Glutamatergic neuron (in vitro differentiated cells): ENCODE measurements around the gene SDHAF3. TPM values are rescaled to one million over a fixed set of nuclear protein-coding genes. Genes with fewer than 3 reads are reported as not detected.

Source experiments
- DNase-seq: peaks from one replicate; pipeline ENCODE4 v3.0.0; 2022
- H3K27ac Mint-ChIP-seq: one replicate; pipeline ENCODE4 v1.8.0; 2020; ENCODE audit warnings: mild to moderate bottlenecking, mixed read lengths, inconsistent platforms; ENCODE audit not compliant: unreplicated experiment
- H3K27me3 Mint-ChIP-seq: one replicate; pipeline ENCODE4 v1.8.0; 2020; ENCODE audit warnings: mild to moderate bottlenecking, moderate library complexity, mixed read lengths, inconsistent platforms; ENCODE audit not compliant: unreplicated experiment
- H3K36me3 Mint-ChIP-seq: one replicate; pipeline ENCODE4 v1.8.0; 2020; ENCODE audit warnings: mild to moderate bottlenecking, mixed read lengths, inconsistent platforms; ENCODE audit not compliant: unreplicated experiment
- H3K4me1 Mint-ChIP-seq: one replicate; pipeline ENCODE4 v1.8.0; 2020; ENCODE audit warnings: mild to moderate bottlenecking, low read depth, mixed read lengths, inconsistent platforms; ENCODE audit not compliant: unreplicated experiment
- H3K4me3 Mint-ChIP-seq: one replicate; pipeline ENCODE4 v1.8.0; 2020; ENCODE audit warnings: mild to moderate bottlenecking, mixed read lengths, inconsistent platforms; ENCODE audit not compliant: unreplicated experiment
- H3K9me3 Mint-ChIP-seq: one replicate; pipeline ENCODE4 v1.8.0; 2020; ENCODE audit warnings: mild to moderate bottlenecking, moderate library complexity, mixed read lengths, inconsistent platforms; ENCODE audit not compliant: unreplicated experiment
- CTCF ChIP-seq: fragments of 200-600 bp; sonication (generic); IDR thresholded peaks from one replicate; pipeline ENCODE4 v1.5.0; 2021; ENCODE audit not compliant: partially characterized antibody, unreplicated experiment
- total RNA-seq: library from RNA; stranded (reverse); fragmentation: NEBNext Ultra II Directional; extraction: Animal tissue kit (Norgen Biotek cat#: 25700); gene quantifications from one replicate; pipeline ENCODE4 v1.2.1, GENCODE V29; 2021; ENCODE audit not compliant: unreplicated experiment

The SDHAF3 gene
- total RNA-seq, 1 donor from 2014 or later: 10.1 TPM

- Mint-ChIP-seq H3K9me3 (no peaks in the 10 kb centered on the region), H3K27ac (peak overlapping the region; percentile 92), H3K36me3 (peaks cover 13% of the 10 kb centered on the region), H3K4me1 (peaks cover 5% of the 10 kb centered on the region), H3K4me3 (peak overlapping the region; percentile 40), H3K27me3 (no peaks in the 10 kb centered on the region)
- no peak for TF ChIP-seq CTCF
- DNase-seq: peak; percentile 75
These were observed 9.1 kb downstream of the SDHAF3 start for GRCh38 chr7:97126483-97127171.

- H3K4me1 Mint-ChIP-seq: peaks cover 5% of the 10 kb centered on the region
- no peak overlapping the region for H3K27ac Mint-ChIP-seq
- TF ChIP-seq CTCF: no peak
These were observed 11.2 kb downstream of the SDHAF3 start for GRCh38 chr7:97128736-97129135.

GRCh38 chr7:97130417-97131139 is 13.1 kb downstream of the SDHAF3 start:
- TF ChIP-seq CTCF: no peak
- no peak overlapping the region for H3K4me3 Mint-ChIP-seq
- peak; percentile 15 for DNase-seq
- H3K36me3 Mint-ChIP-seq: peaks cover 1% of the 10 kb centered on the region
- H3K4me1 Mint-ChIP-seq: peaks cover 5% of the 10 kb centered on the region
- no peaks in the 10 kb centered on the region for H3K27me3 Mint-ChIP-seq
- no peaks in the 10 kb centered on the region for H3K9me3 Mint-ChIP-seq
- no peak overlapping the region for H3K27ac Mint-ChIP-seq

More at GRCh38 chr7:97128736-97129135, 11.2 kb downstream of the SDHAF3 start:
- Mint-ChIP-seq H3K36me3 (peaks cover 13% of the 10 kb centered on the region), H3K4me3 (no peak overlapping the region), H3K9me3 (no peaks in the 10 kb centered on the region), H3K27me3 (no peaks in the 10 kb centered on the region)
- no peak for DNase-seq

- Mint-ChIP-seq H3K27ac (no peak overlapping the region), H3K4me1 (no peaks in the 10 kb centered on the region), H3K36me3 (peaks cover 6% of the 10 kb centered on the region), H3K9me3 (peaks cover 2% of the 10 kb centered on the region), H3K4me3 (no peak overlapping the region), H3K27me3 (no peaks in the 10 kb centered on the region)
- TF ChIP-seq CTCF: no peak
- no peak for DNase-seq
These were observed 15.7 kb downstream of the SDHAF3 start for GRCh38 chr7:97133159-97133558.

GRCh38 chr7:97138830-97139229 is 21.3 kb downstream of the SDHAF3 start:
- Mint-ChIP-seq H3K4me3 (no peak overlapping the region), H3K27ac (no peak overlapping the region)

More at GRCh38 chr7:97138830-97139229, 21.3 kb downstream of the SDHAF3 start:
- no peaks in the 10 kb centered on the region for H3K4me1 Mint-ChIP-seq
- peaks cover 35% of the 10 kb centered on the region for H3K36me3 Mint-ChIP-seq
- TF ChIP-seq CTCF: no peak
- peaks cover 9% of the 10 kb centered on the region for H3K9me3 Mint-ChIP-seq
- no peak for DNase-seq
- no peaks in the 10 kb centered on the region for H3K27me3 Mint-ChIP-seq
